GM12865 (cell line): ENCODE results near the gene PUDP.

Source experiments
- DNase-seq: peaks from one replicate; pipeline ENCODE4 v3.0.0; 2010; ENCODE audit warnings: low read depth
- H3K4me3 ChIP-seq: 2 replicates; pipeline ENCODE4 v1.5.1; 2011; ENCODE audit warnings: mild to moderate bottlenecking, low read depth, low read length, control low read depth
- TF ChIP-seq, protein P1 (sequence below): IDR thresholded peaks from 2 replicates; pipeline ENCODE4 v1.5.1; 2011; ENCODE audit warnings: low read length, control low read depth, low read depth, inconsistent platforms; ENCODE audit not compliant: insufficient read depth; ENCODE audit errors: missing control alignments

Gene PUDP

DNA sequence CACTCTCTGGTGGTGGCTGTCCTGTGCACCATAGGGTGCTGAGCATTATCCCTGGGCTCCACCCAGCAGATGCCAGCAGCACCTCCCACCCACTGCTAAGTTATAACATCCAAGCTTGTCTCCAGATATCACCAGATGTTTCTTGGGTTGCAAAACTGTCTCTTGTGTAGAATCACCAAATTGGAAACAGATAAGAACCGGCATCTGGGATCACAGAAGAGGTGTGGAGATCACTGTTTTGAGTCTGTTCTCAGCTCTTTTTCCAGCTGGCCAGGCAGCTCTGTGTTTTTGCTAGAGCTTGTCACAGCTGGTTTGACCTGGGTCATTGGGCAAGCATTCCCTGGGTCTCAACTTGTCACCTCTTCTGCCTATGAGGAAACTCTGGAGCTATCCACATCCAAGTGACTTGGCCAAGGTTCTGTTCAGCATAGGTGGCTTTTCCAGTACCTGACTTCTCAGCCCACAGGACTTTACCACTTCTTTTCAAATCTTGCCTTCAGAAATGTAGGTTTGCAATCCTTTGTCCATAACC is 15.3 kb upstream of the PUDP start:
- TF ChIP-seq, protein P1, sequence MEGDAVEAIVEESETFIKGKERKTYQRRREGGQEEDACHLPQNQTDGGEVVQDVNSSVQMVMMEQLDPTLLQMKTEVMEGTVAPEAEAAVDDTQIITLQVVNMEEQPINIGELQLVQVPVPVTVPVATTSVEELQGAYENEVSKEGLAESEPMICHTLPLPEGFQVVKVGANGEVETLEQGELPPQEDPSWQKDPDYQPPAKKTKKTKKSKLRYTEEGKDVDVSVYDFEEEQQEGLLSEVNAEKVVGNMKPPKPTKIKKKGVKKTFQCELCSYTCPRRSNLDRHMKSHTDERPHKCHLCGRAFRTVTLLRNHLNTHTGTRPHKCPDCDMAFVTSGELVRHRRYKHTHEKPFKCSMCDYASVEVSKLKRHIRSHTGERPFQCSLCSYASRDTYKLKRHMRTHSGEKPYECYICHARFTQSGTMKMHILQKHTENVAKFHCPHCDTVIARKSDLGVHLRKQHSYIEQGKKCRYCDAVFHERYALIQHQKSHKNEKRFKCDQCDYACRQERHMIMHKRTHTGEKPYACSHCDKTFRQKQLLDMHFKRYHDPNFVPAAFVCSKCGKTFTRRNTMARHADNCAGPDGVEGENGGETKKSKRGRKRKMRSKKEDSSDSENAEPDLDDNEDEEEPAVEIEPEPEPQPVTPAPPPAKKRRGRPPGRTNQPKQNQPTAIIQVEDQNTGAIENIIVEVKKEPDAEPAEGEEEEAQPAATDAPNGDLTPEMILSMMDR, result no peak
- no peak overlapping the region for H3K4me3 ChIP-seq
- DNase-seq, result no peak

DNA sequence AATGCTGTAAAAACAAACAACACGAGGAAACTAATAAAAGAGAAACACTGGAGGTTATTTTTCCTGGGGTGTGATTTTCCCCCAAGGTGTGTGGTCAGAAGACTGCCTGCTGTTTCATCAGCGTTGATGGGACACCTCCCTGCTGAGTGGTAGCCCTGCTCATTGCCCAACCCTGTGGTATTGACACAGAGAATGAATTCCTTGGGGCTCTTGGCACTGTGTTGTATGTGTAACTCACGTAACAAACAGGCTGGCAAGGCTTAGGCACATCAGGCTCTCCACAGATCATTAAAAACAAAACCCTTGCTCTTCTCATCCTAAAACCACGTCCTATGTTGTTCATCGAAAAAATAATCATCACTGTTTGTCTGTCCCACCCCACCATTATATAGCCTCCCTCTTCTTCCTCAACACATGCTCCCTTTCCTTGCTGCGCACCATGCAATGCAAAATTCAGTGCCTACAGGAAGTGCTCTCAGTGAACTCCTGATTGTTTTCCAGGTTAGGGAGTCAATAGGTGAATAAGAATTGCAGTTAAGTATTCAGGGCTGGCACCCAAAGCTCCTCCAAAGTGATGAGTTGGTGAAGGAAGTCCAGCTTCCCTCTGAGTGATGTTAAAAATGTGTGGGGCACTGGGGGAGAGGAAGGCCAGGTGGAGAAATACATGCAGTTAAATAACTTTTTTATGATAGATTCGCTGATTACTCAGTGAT is 11.4 kb upstream of the PUDP start:
- H3K4me3 ChIP-seq, result no peak overlapping the region
- DNase-seq, result no peak
- TF ChIP-seq, protein P1, result no peak

DNA sequence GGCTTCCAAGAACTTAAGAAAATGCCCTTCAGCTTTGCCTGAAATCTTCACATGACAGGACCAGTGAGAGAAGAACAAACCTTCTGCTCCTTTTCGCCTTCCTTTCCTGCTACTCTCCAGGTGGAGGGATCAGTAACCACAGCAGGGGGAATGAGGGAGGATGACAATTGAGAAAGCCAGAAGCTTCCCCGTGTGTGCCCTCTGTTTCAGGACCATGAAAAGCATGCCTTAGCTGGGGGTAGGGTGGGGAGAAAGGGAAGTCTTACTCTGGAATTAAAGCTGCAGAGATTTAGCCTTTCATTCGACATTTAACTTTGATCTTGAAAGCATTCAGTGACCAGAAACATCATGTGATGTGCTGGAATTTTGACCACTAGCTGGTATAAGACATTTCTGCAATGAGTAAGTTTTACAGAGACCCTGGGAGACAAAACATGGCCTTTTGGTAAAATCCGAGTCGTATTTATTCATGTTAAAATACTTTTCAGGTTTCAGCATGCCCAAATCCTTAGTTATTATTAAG is 10.6 kb upstream of the PUDP start:
- H3K4me3 ChIP-seq, result no peak overlapping the region
- TF ChIP-seq, protein P1, result no peak
- no peak for DNase-seq

DNA sequence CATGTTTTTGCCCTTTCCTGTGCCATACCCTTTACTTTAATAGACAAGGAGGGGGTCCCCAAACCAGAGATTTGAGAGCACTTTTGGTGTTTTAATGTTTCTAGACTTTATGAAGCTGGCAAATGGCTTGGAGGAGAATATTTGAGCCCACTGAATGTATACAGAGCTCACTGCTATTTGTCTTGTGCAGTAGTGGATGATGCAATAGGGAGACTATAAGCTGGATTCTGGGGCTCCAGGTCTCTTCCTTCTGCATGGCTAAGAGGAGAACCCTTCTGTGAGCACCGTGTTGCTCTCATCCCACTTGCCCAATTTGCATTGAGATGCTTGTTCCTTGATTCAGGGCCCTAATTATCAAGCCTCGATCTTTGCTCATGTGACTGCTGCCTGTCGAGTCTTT is 8.9 kb upstream of the PUDP start:
- TF ChIP-seq, protein P1, result no peak
- no peak for DNase-seq
- H3K4me3 ChIP-seq, result no peak overlapping the region

DNA sequence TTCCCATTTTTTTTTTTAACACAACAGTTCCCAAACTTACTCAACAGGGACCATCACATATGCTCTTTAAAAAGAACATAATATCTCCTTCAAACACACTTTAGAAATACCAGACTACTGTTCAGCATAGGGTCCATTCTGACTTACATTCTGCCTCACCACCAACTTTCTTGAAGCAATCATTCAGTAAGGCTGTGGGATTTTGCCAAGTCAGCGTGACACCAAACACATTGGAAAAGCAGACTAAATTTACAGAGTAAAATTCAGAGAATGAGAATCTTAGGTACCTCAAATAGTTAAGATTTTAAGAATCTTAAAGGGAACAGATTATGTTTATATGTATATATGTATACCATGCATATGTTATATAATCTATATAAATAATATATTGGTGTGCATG is 7.2 kb upstream of the PUDP start:
- TF ChIP-seq, protein P1, result no peak
- DNase-seq, result no peak
- no peak overlapping the region for H3K4me3 ChIP-seq

DNA sequence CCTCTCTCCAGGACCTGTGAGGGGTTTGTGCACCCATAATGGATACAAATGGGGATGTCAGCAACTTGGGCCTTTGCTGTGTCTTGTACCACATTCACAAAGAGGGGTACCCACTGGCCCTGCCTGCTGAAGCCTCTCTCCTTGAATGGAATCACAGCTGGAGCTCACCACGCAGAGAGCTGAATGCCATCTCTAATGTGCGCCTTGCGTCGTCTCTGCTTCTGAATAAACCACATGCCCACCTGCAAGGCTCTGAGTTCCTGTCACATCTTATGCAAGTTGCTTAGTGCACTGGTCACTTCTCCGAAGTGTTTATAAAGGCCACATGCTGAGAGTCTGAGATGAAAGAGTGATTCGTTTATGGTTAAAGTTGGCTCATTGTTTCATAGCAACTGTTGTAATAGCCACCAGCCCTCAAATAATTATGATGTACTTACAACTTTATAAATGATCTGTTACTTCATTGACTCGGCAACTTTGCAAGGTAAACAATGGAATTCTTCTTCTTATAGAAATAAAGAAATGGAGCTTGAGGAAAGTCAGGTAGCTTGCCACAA is 6.2 kb upstream of the PUDP start:
- H3K4me3 ChIP-seq, result no peak overlapping the region
- TF ChIP-seq, protein P1, result no peak
- no peak for DNase-seq

DNA sequence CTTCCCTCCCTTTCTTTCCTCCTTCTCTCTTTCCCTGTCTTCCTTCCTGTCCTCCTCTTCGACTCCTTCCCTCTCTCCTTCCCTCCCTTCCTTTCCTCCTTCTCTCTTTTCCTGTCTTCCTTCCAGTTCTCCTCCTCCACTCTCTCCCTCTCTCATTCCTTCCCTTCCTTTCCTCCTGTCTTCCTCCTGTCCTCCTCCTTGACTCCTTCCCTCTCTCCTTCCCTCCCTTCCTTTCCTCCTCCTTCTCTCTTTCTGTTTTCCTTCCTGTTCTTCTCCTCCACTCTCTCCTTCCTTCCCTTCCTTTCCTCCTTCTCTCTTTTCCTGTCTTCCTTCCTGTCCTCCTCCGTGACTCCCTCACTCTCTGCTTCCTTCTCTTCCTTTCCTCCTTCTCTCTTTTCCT is 5.3 kb upstream of the PUDP start:
- DNase-seq, result no peak
- no peak overlapping the region for H3K4me3 ChIP-seq
- TF ChIP-seq, protein P1, result no peak
